Heart left ventricle (tissue), 13 donors: Measurements from ENCODE around the gene DOCK3.
"Not testable (repeated sequence)": the region's sequence is repeated elsewhere in the genome, so short reads cannot be mapped to it uniquely, and the experiment has no call there.

Experiments
- CTCF ChIP-seq, 12 donors: fragments of 200-600 bp; sonication (generic) in 4 of 12; IDR thresholded peaks; one replicate each; pipeline versions ENCODE4 v1.5.0 to v1.8.0; 2018 to 2022; ENCODE audit warnings: antibody characterized with exemption in 12 of 12, mild to moderate bottlenecking in 5 of 12
- POLR2A ChIP-seq, 2 donors: fragments of 450-650 bp; IDR thresholded peaks; one replicate each; pipeline ENCODE4 v1.6.1; 2017; ENCODE audit warnings: antibody characterized with exemption in 2 of 2, mild to moderate bottlenecking in 2 of 2, moderate library complexity in 2 of 2
- donor health status: ischemic (EF 13 %, LVEDD 7.1; RV severe dilation, severe dysfunction).
- donor health status: DM: no; HTN: yes; CAD: no.
- donor health status: DM: no; HTN: no; CAD: no.
- donor health status: ischemic (EF 25% LVEDD 6.9; RV normal size, moderate dysfunction).
- donor health status: ischemic (EF 25% LVEDD 5.7; RV mildly dilated, moderate dysfunction).
- donor health status: ischemic (EF 35%, LVEDD 5.7; RV mildly dilated, moderate dysfunction).
- donor health status: nonischemic (EF 11% LVEDD 7.7; RV severe dilation, severe dysfunction).
- donor health status: DM: yes; HTN: yes; CAD: no.
- donor health status: PGD.
- donor health status: ischemic (EF 29% LVEDD 5.4; RV normal size, mild dysfunction).
- donor health status: nonischemic (EF 23%, LVEDD 6.1; RV moderate dilation, normal function).

- TF ChIP-seq CTCF, POLR2A (IDR thresholded peaks at IDR 0.05): not testable (repeated sequence)
Measured at GRCh38 chr3:51092141-51092540, 417.4 kb downstream of the DOCK3 start.
